Activated T-helper 1 cell treated with anti-CD3 and anti-CD28 coated beads, Interleukin-2, amount 50 U/mL, for 16 hours (primary cell): ENCODE measurements around the gene POLQ.
A peak's percentile ranks its signal among the peaks of the same experiment; 100 is the strongest.
"Not testable (repeated sequence)": the region's sequence is repeated elsewhere in the genome, so short reads cannot be mapped to it uniquely, and the experiment has no call there.

Experiments used
- DNase-seq, 2 donors: peaks; one replicate each; pipeline ENCODE4 v3.0.0-alpha.2; 2020; ENCODE audit warnings: low read depth in 1 of 2, low spot score in 1 of 2

Gene POLQ

DNA sequence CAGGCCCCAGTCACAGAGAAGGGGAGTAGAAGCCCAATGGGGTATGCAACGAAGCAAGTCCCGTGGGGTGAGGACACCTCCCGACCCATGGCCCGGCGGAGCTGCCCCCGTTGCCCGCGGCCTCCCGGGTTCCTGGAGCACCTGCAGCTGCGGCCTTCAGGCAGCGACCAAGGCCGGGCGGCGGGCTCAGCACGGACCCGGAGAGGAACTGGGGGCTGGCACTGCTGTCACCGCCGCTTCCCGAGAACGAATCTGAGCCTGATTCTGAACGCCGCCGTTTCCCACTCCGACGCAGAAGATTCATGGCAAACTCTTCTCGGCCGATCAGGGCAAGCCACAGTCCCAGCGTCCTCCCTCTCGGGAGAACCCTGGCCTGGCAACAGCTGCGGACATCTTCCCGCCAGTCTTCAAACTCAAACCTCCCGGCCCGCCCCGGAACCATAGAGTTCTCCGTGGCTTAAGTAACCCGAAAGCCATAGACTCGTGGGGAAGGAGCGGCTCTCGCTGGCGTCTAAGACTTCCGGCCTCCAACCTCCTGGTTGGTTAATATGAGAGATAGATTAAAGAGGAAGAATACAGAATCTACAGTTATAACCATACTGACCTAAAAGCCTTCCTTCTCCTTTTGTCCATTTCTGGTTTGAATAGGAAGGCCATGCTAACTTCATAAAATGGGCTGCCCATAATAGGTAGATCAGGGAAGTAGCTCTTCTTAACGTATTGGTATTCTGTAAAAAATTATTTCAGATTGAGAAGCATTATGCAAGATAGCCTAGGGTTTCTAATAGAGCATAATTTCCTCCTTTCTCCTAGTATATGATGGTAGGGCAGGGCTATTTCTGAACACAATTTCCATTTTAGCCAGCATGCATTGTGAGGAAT lies at the start of gene POLQ:
Gene POLQ (minus strand): TSS at position 415 of the 882 bp plus-strand sequence. CDS start 111 bp downstream, at position 304.
- DNase-seq, result peak; percentile 69 to 72

DNA sequence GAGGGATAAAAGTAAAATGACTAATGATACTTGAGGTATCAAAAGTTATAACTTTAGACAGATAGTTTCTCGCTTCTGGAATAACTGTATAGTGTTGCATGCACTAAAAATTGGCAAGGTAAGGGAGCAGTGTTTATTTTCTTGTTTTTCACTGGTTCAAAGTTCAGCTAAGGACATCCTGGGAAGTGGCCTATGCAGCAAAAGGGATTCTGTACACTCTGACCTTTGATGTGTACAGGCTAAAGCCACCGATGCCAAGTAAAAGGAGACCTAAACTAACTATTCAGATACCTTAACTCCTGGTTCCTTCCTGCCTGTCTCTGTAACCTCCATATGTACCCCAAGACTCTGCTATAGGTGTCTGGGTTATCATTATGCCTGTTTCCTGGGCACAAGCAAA lies 49.1 kb upstream of the POLQ start:
- no peak for DNase-seq

DNA sequence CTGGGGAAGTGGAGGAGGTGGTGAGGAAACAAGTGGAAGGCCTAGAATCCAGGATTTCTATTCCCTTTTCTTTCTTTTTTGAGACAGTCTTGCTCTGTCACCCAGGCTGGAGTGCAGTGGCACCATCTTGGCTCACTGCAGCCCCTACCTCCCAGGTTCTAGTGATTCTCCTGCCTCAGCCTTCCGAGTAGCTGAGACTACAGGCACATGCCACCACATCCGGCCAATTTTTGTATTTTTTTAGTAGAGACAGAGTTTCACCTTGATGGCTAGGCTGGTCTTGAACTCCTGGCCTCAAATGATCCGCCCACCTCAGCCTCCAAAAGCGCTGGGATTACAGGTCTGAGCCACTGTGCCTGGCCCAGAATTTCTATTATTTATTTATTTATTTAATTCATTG lies 48.0 kb upstream of the POLQ start:
- DNase-seq, result not testable (repeated sequence)

DNA sequence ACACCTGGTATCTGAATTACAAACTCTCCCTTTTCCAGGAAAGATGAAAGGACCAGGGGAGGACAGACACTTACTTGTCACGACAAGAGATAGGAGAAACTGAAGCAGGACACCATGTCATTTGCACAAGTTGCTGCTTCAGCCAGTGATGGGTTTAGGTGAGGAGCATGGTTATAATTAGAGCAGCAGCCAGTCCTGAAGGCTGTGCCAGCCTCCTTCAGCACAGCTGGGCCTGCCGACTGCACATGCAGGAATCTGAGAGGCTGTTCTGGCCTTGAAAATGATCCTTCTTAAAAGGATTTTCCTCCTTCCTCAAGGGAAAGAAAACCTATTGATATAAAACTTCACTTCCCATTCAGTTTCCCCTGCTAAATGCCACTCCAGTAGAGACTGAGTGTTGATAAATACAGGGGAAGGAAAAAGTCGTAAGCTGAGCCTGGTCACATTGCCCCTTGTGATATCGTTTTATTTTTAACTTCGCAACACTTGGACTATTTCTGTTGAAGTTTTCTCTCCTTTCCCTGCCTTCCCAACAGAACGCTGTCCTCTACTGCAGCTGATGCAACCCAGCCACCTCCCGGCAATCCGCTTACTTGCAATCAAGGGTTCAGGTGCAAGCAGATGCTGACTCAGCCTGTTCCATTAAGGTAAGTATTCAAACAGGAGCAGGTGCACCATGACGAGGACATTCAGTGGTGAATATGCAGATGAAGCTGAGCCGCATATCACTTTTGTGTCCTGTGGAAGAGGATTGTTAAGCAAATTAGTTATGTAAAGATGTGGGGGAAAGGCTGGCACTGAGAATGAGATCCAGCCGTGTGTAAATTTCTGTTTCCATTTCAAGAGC lies 47.3 kb upstream of the POLQ start, which contains the start of gene FBXO40:
Gene FBXO40 (plus strand): TSS at position 524 of the 847 bp plus-strand sequence. CDS start 27,197 bp downstream, outside the sequence.
- no peak for DNase-seq

DNA sequence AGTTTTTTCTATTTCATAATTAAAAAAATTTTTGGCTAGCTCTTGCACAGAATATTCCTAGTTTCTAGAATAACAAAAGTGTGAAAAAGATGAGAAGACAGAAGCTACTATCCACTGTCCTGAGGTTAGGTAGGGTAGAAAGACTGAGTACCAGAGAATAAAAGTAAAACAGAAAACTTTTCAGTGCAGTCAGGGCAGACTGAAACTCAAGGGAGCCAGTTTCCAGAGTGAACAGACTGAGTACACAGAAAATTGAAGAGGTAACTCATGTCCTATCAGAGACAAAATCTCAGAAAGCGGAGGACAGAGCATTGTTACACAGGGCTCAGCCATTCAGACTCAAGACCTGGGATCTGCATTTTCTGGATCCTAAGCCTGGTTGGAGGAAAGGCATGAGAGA lies 38.6 kb upstream of the POLQ start:
- DNase-seq, result no peak

DNA sequence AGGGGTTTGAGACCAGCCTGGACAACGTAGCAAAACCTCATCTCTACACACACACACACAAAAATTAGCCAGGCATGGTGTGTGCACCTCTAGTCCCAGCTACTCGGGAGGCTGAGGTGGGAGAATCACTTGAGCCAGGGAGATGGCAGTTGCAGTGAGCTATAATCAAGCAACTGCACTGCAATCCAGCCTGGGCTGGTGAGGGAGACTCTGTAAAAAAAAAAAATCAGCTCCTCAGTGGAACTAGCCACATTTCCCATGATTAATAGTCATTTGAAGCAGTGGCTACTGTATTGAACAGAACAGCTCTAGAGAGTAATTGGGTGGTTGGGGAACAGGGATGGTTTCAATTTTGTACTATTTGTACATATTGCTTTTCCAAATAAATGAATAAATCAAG lies 35.9 kb upstream of the POLQ start:
- no peak for DNase-seq

DNA sequence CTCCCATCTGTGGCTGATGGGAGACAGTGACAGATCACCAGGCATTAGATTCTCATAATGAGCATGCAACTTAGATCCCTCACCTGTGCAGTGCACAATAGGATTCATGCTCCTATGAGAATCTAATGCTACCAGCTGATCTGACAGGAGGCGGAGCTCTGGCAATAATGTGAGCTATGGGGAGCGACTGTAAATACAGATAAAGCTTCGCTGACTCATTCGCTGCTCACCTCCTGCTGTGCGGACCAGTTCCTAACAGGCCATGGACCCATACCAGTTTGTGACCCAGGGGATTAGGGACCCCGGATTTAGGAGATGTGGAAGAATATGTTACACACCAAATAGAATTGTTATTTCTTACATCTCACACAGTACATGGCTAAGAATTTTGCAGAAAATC lies 28.7 kb upstream of the POLQ start:
- DNase-seq, result no peak

DNA sequence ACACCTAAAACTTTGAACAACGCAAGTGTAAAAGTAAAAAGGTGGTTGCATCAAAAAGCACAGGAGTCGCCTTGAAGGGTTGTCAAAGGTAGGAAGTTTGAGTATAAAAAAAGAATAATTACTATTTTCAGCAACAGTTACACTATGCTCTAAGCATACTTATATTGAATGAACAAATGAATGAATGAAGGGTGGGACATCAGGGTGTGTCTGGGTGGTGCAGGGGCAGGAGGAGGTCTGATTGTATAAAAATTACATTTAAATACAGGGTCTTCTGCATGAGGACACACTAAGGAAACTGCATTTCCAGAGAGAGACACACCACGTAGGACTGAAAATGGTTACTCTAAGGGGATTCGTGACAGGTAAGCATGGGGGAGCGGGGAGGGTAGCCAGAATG lies 21.9 kb upstream of the POLQ start, which contains the start of gene ARGFX:
Gene ARGFX (plus strand): TSS at position 301 of the 400 bp plus-strand sequence. CDS start 2,765 bp downstream, outside the sequence.
- no peak for DNase-seq

DNA sequence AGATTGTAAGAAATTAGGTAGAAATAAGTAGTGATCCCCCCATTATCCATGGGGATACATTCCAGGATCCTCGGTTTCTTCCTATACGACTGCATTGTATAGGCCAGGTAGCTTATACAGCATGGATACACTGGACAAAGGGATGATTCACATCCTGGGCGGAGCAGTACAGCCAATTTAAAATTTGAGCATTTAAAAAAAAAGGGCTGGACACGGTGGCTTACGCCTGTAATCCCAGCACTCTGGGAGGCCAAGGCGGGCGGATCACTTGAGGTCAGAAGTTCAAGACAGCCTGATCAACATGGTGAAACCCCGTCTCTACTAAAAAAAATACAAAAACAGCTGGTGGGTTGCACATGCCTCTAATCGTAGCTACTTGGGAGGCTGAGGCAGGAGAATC lies 21.0 kb upstream of the POLQ start:
- no peak for DNase-seq

DNA sequence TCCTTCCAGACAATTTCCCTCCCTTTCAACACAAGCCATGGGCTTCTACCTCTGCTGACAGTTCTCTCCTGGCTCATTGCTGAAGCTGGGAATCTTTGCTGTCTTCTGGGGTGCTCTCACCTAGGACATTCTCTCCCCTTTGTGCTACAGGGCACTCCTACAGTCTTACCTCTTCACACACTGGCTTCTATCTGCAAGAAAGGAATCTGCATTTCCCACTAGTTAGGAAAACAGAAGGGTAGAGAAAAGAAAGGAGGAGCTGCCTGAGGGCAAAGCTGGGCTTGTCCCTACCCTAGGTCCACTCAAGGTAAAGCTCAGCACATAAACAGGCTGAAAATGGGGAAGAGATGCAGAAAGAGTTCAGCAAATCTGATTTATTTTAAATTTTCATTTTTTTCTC lies 16.4 kb upstream of the POLQ start:
- no peak for DNase-seq

DNA sequence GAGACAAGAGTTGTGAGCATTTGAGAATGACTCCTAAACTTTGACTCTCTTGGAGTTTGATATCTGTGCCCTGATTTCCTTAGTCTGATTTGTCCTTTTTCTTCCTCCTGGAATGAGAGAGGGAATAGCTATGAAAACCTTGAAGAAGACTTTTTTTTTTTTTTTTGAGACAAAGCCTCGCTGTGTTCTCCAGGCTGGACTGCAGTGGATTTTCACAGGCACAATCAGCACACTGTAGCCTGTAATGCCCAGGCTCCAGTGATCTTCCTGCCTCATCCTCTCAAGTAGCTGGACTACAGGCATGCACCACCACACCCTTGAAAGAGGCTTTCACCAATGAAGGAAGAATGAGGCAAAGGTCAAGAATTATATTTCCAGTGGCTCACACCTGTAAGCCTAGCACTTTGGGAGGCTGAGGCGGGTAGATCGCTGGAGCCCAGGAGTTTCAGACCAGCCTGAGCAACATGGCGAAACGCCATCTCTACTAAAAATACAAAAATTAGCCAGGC lies 11.7 kb upstream of the POLQ start:
- DNase-seq, result no peak

DNA sequence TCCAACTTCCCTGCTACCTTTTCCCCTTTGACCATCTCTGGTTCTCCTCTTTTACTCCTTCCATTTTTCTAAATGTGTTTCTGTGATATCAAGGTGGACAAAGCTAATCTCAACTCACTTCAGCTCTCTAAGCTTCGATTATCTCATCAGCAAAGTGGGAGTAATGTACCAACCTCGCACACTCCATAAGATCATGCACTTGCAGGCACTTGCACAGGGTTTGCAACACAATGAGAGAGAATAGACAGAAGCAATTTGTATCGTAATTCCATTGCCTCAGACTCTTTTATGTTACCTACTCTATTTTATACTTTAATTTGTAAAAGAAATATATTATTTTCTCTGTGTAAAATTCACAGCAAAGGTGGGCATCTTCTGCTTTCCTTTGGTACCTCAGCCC lies 7.0 kb upstream of the POLQ start:
- DNase-seq, result no peak

DNA sequence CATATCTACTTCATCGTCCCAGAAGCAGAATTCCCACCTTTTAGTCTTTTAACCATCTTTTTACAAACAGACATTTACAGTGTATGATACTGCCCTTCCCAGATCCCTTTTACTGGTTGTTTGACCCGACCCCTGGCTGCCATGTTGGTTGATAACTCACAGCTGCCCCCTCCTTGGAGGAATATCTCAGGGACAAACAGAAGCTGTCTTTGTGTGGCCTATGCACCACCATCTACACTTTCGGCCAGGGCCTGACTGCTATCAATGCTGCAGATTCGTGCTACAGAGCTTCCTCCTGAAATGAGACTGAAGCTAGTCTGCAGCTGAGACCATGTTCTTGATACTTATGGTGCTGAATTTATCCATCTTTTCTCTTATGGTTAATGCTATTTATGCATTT lies 6.6 kb upstream of the POLQ start:
- DNase-seq, result no peak

DNA sequence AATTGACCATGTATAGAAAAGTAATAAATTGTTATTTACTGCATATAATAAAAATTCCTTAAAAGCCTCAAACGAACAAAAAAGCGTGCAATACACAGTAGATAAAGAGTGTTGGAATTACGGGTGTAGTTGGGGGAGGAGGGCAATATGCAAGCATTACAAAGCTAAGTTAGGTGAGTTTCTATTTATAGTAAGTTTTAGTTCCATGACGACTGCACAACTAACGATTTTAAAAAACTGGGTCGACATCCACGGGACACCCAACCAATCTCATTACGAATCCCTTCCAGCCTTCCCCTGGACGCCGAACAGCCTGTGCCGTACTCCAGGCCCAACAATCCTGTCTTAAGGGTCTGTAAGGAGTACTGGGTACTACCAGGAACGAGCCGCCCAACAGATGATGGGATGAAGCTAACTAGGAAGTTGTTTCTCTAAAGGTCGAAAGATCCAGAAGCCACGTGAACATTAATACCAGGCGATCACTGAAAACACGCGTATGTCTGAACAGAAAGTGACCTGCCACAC lies 677 bp downstream of the POLQ start:
- no peak for DNase-seq

DNA sequence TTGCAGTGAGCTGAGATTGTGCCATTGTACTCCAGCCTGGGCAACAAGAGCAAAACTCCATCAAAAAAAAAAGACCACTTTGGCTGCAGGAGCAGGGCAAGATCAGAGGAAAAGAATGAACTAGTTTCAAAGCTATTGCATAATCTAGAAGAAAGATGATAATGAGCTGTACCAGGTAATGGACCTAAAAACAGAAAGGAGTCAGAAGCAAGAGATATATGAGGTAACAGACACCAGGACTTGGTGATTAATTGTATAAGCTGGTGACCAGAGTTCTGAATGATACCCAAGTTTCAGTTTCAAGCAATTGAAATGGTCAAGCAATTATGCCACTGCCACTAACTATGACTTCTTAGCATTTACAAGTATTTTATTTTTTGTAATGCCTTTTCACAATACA lies 2.9 kb downstream of the POLQ start:
- DNase-seq, result no peak

DNA sequence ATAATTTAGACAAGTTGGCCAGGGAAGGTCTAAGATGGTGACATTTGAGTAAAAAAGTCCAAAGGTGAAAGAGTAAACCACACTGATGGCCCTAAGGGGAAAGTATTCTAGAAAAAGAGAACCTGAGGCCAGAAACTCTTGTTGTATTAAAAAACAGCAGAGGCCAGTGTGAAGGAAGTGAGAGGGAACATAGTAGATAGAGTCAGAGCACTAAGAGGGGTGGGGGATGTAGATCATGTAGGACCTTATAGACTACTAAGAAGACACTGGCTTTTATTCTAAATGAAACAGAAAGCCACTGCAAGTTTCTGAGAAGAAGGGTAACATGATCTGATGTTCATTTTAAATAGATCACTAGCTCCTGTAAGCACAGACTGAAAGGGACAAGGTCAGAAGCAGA lies 14.5 kb downstream of the POLQ start:
- DNase-seq, result no peak

DNA sequence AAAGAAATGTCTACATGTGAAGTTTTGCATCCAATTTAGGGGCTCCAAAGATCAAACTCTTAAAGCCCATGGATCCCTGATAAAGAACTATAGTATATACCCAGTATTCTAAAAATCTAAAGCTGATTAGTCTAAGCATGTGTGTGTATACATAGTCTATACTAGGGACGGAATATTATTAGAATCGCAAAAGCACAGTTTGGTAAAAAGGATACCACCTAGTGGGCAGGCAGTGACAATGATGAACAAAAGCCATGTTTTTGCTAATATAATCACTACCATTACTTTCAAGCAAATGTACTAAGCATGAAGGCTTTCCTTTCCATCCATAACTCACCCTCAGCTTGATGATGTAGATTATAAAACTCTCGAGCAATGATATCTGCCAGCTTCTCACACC lies 16.5 kb downstream of the POLQ start:
- no peak for DNase-seq

DNA sequence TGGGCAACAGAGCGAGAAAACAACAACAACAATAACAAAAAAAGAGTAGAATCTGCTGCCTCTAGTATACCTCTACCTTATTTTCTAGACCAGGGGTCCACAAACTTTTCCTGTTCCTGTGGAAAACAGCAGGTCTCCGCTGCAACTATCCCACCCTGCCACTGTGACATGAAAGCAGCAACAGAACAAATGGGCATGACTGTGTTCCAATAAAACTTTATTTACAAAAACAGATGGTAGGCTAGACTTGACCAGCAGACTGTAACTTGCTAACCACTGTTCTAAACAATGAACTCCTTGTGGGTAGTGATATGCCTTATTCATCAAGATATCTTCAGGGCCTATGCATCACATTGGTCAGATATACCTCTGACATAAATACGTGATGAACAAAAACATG lies 25.3 kb downstream of the POLQ start:
- no peak for DNase-seq

DNA sequence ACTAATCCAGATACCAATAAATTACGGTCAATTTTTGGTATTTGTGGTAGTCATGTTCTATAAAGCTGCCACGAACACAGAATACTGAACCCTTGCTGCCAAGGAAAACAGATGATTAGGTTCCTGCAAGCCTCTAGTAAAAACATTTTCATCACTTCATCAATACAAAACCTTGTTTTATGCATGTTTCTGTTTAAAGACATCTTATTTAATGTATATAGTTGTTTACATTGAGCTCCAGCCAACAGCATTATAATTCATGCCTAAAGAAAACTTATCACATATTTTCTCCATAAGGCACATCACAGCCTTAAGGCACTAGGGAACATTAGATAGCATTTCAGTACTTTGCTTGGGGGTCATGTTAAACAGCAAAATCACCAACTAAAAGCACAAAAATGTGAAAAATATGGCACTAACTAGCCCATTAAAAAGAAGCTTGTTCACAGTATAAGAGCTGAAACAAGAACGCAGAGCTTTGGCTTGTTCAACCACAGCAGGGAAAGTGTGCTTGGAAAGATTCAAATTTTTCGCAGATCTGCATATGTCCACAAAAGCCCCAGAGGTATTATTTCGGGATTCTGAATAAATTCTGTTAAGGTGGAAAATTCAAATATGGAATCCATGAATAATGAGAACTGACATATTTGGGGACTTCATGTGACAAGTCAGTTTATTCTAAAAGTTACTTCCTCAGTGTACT lies 27.7 kb downstream of the POLQ start:
- DNase-seq, result no peak

DNA sequence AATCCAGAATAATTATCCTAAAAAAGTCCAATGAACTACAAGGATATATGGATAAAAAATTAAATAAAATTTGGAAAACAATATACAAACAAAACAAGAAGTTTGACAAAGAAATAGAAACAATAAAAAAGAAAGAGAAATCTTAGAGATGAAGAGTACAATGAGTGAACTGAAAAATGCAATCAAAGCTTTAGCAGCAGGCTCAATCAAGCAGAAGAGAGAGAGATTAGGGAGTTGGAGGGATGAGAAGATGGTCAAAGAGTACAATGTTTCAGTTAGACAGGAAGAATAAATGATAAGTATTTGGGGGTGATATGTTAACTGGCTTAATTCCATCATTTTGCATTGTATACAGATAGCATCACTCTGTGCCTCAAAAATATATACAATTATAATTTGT lies 29.9 kb downstream of the POLQ start:
- DNase-seq, result no peak

DNA sequence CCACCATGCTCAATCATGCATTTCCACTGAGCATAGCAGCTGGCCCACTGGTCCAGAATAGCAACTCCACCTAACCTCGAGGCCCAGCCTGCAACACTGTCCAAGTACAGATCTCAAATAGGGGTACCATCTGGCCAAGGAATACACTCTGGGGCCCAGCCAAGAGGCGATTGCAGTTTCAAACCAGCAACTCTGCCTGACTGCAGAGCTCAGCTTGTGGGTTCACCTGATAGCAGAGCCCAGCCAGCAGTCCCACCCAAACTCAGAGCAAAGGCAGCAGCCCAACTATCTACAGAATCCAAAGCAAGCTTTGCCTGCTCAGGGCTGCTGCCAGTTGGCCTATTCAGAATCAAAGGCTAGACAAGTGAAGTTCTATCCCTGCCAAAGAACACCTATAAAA lies 30.5 kb downstream of the POLQ start:
- DNase-seq, result no peak
